NCI-H526 treated with DMSO at 0.1 percent for 48 hours (cell line): ENCODE measurements around the gene KCNG3.

Source experiments
- DNase-seq: peaks from one replicate; lab custom pipeline; 2025; lab: John Stamatoyannopoulos, UW

Gene KCNG3, protein sequence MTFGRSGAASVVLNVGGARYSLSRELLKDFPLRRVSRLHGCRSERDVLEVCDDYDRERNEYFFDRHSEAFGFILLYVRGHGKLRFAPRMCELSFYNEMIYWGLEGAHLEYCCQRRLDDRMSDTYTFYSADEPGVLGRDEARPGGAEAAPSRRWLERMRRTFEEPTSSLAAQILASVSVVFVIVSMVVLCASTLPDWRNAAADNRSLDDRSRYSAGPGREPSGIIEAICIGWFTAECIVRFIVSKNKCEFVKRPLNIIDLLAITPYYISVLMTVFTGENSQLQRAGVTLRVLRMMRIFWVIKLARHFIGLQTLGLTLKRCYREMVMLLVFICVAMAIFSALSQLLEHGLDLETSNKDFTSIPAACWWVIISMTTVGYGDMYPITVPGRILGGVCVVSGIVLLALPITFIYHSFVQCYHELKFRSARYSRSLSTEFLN

DNA sequence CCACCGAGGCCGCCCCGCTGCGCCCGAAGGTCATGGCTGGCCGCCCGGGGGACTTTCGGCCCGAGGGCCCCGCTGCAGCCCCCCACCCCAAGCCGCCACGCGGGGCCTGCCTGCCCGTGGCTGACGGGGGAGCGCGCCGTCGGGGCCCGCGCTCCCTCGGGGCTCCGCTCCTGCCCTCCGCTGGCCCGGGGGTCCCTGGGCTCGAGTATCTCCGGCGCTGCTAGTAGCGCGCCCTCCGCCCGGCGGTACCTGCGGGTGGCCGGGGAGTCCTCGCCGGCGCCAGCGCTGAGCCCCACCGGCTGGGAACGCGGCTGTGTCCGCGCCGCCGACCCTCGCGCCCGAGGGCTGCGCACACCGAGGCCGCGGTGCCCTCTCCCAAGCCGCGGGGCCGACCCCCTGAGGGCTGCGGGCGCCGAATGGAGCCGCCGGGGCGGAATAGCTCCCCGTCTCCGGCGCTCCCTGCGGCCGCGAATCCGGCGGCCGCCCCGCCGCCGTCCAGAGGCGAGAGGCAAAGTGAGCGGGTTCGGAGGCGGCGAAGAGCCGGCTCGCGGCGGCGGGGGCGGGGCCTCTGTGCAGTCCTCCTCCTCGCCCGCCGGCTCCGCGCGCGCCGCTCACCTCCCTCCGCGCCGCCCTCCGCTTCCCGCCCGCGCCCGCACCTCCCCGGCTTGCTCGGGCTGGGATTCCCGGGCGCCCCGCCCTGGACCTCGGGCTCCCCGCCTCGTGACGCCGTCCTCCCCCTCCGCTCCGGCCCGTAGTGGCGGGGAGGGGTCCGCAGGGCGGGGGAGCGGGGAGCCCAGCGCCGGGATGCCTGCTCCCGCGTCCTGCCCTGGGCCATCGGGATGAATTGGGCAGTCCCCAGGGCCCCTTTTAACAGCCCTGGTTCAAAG is at the start of gene KCNG3:
Gene KCNG3, minus strand, starts transcription at position 515 of the 887 bp plus-strand sequence. Its CDS starts 481 bp downstream, at position 34.
- DNase-seq: peak; percentile 66

GRCh38 chr2:42542871-42543270 is 49.1 kb upstream of the KCNG3 start:
- DNase-seq: no peak

- no peak for DNase-seq
Measured at GRCh38 chr2:42537493-42537892, 43.7 kb upstream of the KCNG3 start.

DNA sequence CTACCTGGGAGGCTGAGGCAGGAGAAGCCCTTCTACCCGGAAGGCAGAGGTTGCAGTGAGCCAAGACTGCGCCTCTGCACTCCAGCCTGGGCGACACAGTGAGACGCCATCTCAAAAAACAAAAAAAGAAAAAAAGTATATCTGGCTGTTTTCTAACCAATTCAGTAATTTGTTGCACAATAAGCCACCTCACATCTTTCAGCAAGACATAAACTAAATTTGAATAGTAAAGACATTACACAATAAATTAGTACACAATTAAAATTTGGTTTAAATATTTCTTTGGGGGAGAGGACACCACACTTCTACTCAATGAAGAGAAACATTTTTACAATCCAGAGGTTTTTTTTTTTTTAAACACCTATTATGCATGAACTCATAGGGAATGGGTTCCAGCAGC is 38.6 kb upstream of the KCNG3 start:
- DNase-seq: no peak

DNA sequence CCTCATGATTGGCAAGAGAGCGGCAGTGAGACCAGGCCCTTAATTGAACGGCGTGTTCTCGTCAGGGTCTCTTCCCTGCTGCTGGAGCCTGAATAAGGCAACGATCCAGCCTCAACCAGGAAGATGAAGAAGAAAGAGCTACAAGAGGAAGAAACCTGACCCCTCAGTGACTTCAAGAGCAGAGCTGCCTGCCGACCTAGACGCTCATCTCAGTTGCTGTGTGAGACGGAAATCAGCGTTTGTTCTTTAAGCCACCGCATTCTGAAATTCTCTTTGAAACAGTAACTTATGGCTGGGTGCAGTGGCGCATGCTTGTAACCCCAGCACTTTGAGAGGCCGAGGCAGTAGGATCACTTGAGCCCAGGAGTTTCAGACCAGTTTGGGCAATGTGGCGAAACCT is 29.6 kb upstream of the KCNG3 start:
- DNase-seq: no peak

DNA sequence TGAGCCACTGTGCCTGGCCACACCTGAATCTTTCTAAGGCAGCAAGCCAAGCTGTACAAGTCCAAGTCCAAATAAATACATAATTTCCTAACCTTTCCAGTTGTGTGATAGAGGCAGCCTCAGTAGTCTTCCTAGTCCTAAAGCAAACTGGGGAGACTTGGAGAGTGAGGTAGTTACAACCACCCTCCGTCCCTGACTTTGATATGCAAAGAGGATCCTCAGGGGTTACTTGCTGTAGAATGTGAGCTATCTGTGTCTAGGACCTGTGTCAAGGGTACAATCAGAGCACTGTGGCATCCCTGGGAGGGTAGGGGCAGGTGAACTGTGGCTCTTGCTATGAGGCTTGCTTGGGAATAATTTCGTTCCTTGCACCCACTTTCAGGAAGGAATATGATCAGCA is 28.3 kb upstream of the KCNG3 start:
- DNase-seq: no peak

GRCh38 chr2:42519624-42520023 is 25.8 kb upstream of the KCNG3 start:
- no peak for DNase-seq

GRCh38 chr2:42516418-42516901 is 22.7 kb upstream of the KCNG3 start:
- DNase-seq: peak; percentile 81

DNA sequence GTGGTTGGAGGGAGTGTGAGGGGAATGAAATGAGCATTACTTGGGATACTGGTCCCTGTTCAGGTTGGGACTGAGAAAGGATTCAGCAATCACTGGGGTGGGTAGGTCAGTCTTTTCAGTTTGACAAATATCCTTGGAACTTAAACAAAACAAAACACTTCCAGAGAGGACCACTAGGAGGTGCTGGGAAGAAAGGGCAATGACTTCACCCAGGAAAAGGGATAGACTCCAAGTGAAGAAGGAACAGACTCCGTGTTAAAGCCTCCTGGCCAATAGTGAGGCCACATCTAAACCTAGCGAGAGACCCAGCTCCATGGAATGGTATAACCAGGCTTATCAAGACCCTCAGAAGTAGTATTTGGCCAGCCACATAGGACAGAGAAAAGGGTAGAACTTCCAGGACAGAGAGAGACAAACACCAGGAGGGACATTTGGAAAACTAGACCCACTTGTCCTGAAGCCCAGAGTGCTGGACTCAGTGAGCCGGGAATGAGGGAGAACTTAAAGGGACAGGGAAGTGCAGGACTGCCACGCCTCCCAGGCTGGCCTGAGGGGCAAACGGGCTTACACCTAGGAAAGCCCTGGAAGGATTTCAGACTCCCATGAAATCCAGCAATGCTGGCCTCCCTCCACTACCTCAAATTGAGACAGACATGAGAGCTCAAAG is 19.6 kb upstream of the KCNG3 start:
- peak; percentile 55 for DNase-seq

DNA sequence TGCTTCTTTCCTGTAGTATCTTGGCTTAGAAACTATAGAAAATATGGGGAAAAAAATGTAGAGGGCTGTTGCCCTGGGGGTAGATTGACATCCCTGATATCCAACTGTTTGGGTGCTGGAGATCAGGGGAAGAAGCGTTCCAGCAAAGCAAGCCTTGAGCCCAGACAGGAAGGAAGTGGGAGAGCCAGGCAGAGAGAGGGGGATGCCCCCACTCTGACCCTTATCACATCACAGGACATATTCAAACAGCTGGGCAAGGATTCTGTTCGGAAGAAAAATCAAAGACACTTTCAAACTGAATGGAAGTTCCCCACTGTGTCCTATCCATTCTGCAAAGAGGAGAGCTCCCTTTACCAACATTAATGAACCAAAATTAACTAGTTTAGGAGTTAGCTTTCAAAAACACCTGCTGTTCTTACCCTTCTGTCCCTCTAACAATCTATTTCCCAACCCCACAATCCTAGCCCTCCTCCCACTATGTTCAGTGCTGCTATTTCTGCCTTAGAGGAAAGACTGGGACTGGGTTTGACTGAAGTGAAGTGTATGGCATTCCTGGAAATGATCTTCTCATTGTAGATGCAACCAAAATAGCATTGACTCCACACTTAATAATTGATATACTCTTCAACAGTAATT is 16.9 kb upstream of the KCNG3 start:
- DNase-seq: no peak

GRCh38 chr2:42510191-42510590 is 16.4 kb upstream of the KCNG3 start:
- DNase-seq: no peak

- no peak for DNase-seq
Measured at GRCh38 chr2:42504364-42505230, 10.8 kb upstream of the KCNG3 start.

GRCh38 chr2:42503291-42503690 is 9.5 kb upstream of the KCNG3 start:
- no peak for DNase-seq

GRCh38 chr2:42498497-42498896 is 4.7 kb upstream of the KCNG3 start:
- DNase-seq: no peak

DNA sequence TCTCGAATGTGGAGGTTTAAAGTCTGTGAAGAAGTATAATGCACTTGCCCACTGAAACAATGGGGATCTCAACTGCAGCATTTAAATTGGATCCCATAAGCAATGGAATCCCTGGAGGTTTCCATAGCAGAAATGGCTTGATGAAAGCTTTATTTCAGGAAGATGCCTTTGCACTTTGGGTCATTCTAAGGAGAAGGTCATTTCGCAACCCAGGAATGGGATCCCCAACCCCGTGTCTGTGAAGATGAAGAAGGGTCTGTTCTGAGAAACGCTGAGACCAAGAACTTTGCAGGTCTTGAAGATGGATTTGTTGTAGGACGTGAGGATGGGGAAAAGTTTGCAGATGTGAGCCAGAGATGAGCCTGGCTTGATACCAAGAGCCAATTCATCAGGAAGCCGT is 1.8 kb upstream of the KCNG3 start:
- no peak for DNase-seq

GRCh38 chr2:42495234-42495581 is 1.4 kb upstream of the KCNG3 start:
- DNase-seq: peak; percentile 63

GRCh38 chr2:42494355-42495233 is 812 bp upstream of the KCNG3 start:
- peak; percentile 99 for DNase-seq

- DNase-seq: peak; percentile 45
Measured at GRCh38 chr2:42492691-42493467, 903 bp downstream of the KCNG3 start.

DNA sequence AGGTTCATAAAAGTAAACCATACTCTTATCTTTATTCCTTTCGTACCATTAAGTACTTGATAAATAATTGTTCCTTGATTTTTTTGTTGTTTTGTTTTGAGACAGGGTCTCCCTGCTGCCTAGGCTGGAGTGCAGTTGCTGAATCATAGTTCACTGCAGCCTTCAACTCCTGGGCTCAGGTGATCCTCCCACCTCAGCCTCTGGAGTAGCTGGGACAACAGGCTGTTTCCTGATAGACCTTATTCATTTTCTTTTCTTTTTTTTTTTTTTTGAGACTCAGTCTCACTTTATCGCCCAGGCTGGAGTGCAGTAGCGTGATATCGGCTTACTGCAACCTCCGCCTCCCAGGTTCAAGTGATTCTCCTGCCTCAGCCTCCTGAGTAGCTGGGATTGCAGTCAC is 5.5 kb downstream of the KCNG3 start:
- no peak for DNase-seq
